SK-N-SH (cell line): ENCODE data around the gene PGK2. TPM values are rescaled to one million over a fixed set of nuclear protein-coding genes. Genes with fewer than 3 reads are reported as not detected.

Experiments used
- CTCF ChIA-PET: fragments of 300-600, 350-600 bp; formaldehyde crosslinking; extraction: SDS; loops from one replicate; lab custom pipeline; 2021; lab: Yijun Ruan, JAX
- POLR2A ChIA-PET: fragments of 350-600 bp; sonication (Branson Sonifier 250); formaldehyde crosslinking; extraction: SDS; loops from one replicate; lab custom pipeline; 2020; ENCODE audit warnings: antibody characterized with exemption, inconsistent platforms; lab: Yijun Ruan, JAX
- DNase-seq: peaks from one replicate; pipeline ENCODE4 v3.0.0; 2012
- H2AFZ ChIP-seq: fragments of 200-600 bp; sonication (generic); 2 replicates; pipeline ENCODE4 v1.8.1; 2016; ENCODE audit warnings: antibody characterized with exemption, mild to moderate bottlenecking, low read depth
- H3F3A ChIP-seq: fragments of 200-600 bp; sonication (generic); replicated peaks from 2 replicates; pipeline ENCODE3; 2016; ENCODE audit warnings: antibody characterized with exemption, mild to moderate bottlenecking; ENCODE audit not compliant: insufficient read depth
- H3K27ac ChIP-seq, 2 experiments: fragments of 200-500 bp in 1 of 2; fragments of 200-600 bp in 1 of 2; sonication (Bioruptor generic) in 1 of 2; sonication (generic), shearing (Covaris generic) in 1 of 2; 2 replicates each; pipeline versions ENCODE4 v1.5.1 to v1.6.1; 2014 to 2016; ENCODE audit warnings: low read depth in 2 of 2, inconsistent platforms in 1 of 2, low read length in 1 of 2, mild to moderate bottlenecking in 1 of 2, mixed read lengths in 1 of 2
- H3K27me3 ChIP-seq: fragments of 200-600 bp; sonication (generic), shearing (Covaris generic); 2 replicates; pipeline ENCODE4 v1.6.1; 2016; ENCODE audit warnings: mixed run types; ENCODE audit not compliant: insufficient read depth
- H3K36me3 ChIP-seq, 2 experiments: fragments of 200-500 bp in 1 of 2; fragments of 200-600 bp in 1 of 2; sonication (Bioruptor generic) in 1 of 2; sonication (generic) in 1 of 2; replicated peaks in 1 of 2; 2 replicates each; pipeline versions ENCODE3 to v1.5.1; 2014 to 2016; ENCODE audit warnings: low read length in 1 of 2, mild to moderate bottlenecking in 1 of 2; ENCODE audit not compliant: insufficient read depth in 2 of 2, control insufficient read depth in 1 of 2
- H3K4me1 ChIP-seq, 2 experiments: fragments of 200-500 bp in 1 of 2; fragments of 200-600 bp in 1 of 2; sonication (Bioruptor generic) in 1 of 2; sonication (generic), shearing (Covaris generic) in 1 of 2; 2 replicates each; pipeline versions ENCODE4 v1.5.1 to v1.6.1; 2014 to 2016; ENCODE audit warnings: low read depth in 1 of 2, low read length in 1 of 2, mixed run types in 1 of 2; ENCODE audit not compliant: insufficient read depth in 2 of 2, control insufficient read depth in 1 of 2
- H3K4me2 ChIP-seq: fragments of 200-600 bp; sonication (generic), shearing (Covaris generic); 2 replicates; pipeline ENCODE4 v1.6.1; 2017; ENCODE audit warnings: mixed run types
- H3K4me3 ChIP-seq, 2 experiments: fragments of 200-500 bp in 1 of 2; fragments of 200-600 bp in 1 of 2; sonication (Bioruptor generic) in 1 of 2; sonication (generic), shearing (Covaris generic) in 1 of 2; 2 replicates each; pipeline versions ENCODE4 v1.5.1 to v1.8.1; 2014 to 2016; ENCODE audit warnings: low read depth in 2 of 2, inconsistent platforms in 1 of 2, low read length in 1 of 2, mild to moderate bottlenecking in 1 of 2, mixed read lengths in 1 of 2, moderate library complexity in 1 of 2
- H3K79me2 ChIP-seq: fragments of 200-600 bp; sonication (generic); 2 replicates; pipeline ENCODE4 v1.8.1; 2017; ENCODE audit warnings: mild to moderate bottlenecking; ENCODE audit not compliant: insufficient read depth
- H3K9ac ChIP-seq: fragments of 200-600 bp; sonication (generic); 2 replicates; pipeline ENCODE4 v1.6.1; 2017; ENCODE audit warnings: mixed run types
- H3K9me2 ChIP-seq: fragments of 200-600 bp; sonication (generic); 2 replicates; pipeline ENCODE4 v1.6.1; 2017; ENCODE audit warnings: mixed run types
- H3K9me3 ChIP-seq: fragments of 200-600 bp; sonication (generic); 2 replicates; pipeline ENCODE4 v1.6.1; 2017; ENCODE audit warnings: mixed run types, mild to moderate bottlenecking, moderate library complexity
- H4K20me1 ChIP-seq: fragments of 200-600 bp; sonication (generic); 2 replicates; pipeline ENCODE4 v1.6.1; 2017; ENCODE audit warnings: mild to moderate bottlenecking, mixed run types; ENCODE audit not compliant: insufficient read depth
- CTCF ChIP-seq: fragments of 200-600 bp; sonication (generic); IDR thresholded peaks from 2 replicates; pipeline ENCODE4 v1.6.1; 2017; ENCODE audit warnings: antibody characterized with exemption, mild to moderate bottlenecking, moderate library complexity
- ELF1 ChIP-seq: IDR thresholded peaks from 2 replicates; pipeline ENCODE4 v1.4.0; 2012
- EZH2phosphoT487 ChIP-seq: fragments of 200-600 bp; sonication (generic); IDR thresholded peaks from 2 replicates; pipeline ENCODE4 v1.6.1; 2017; ENCODE audit warnings: low read depth, mixed run types, mild to moderate bottlenecking, antibody characterized with exemption, moderate library complexity, borderline replicate concordance
- FOSL2 ChIP-seq: IDR thresholded peaks from 2 replicates; pipeline ENCODE4 v1.4.0; 2012; ENCODE audit warnings: low read depth, mild to moderate bottlenecking, moderate library complexity, borderline replicate concordance
- FOXM1 ChIP-seq: IDR thresholded peaks from 2 replicates; pipeline ENCODE4 v1.4.0; 2012; ENCODE audit warnings: low read depth, mild to moderate bottlenecking
- IRF3 ChIP-seq: fragments of 150-350 bp; IDR thresholded peaks from 2 replicates; pipeline ENCODE4 v1.6.1; 2016; ENCODE audit warnings: mild to moderate bottlenecking, low read depth, low read length
- MEF2A ChIP-seq: IDR thresholded peaks from 2 replicates; pipeline ENCODE4 v1.4.0; 2012; ENCODE audit warnings: low read depth, borderline replicate concordance
- NFIC ChIP-seq: IDR thresholded peaks from 2 replicates; pipeline ENCODE4 v1.4.0; 2012; ENCODE audit warnings: borderline replicate concordance
- RCOR1 ChIP-seq: fragments of 150-350 bp; IDR thresholded peaks from 2 replicates; pipeline ENCODE4 v1.6.1; 2017; ENCODE audit warnings: antibody characterized with exemption, low read length
- REST ChIP-seq: IDR thresholded peaks from 2 replicates; pipeline ENCODE4 v1.6.1; 2012; ENCODE audit warnings: mild to moderate bottlenecking, low read depth, low read length, moderate library complexity
- TAF1 ChIP-seq: IDR thresholded peaks from 2 replicates; pipeline ENCODE4 v1.6.1; 2012; ENCODE audit warnings: low read depth, mild to moderate bottlenecking, low read length, moderate library complexity, borderline replicate concordance
- TEAD4 ChIP-seq: IDR thresholded peaks from 2 replicates; pipeline ENCODE4 v1.4.0; 2012; ENCODE audit warnings: mild to moderate bottlenecking, borderline replicate concordance; ENCODE audit not compliant: insufficient read depth
- USF1 ChIP-seq: IDR thresholded peaks from 2 replicates; pipeline ENCODE4 v1.4.0; 2012; ENCODE audit warnings: low read depth, borderline replicate concordance
- YY1 ChIP-seq: IDR thresholded peaks from 2 replicates; pipeline ENCODE4 v1.4.0; 2012; ENCODE audit warnings: low read depth, mild to moderate bottlenecking
- ZBTB33 ChIP-seq: IDR thresholded peaks from 2 replicates; pipeline ENCODE4 v1.4.0; 2012; ENCODE audit warnings: low read depth, borderline replicate concordance
- WGBS: methylation state at CpG from one replicate; pipeline ENCODE4 v1.1.6; 2017; ENCODE audit warnings: low lambda C conversion rate; 5-methylcytosine and 5-hydroxymethylcytosine counted together
- polyA plus RNA-seq, 3 experiments: library from polyadenylated mRNA; depleted of rRNA; stranded (reverse); fragments of >200 nt; gene quantifications; 2 replicates each; pipeline ENCODE4 v1.2.3, GENCODE V29; 2012

The PGK2 gene
- polyA plus RNA-seq, 1 of the 3 experiments (the other 2 are of a cell fraction) = not detected

- ChIA-PET POLR2A (no interaction called here), CTCF (no interaction called here)
- H3K4me2 ChIP-seq = no peak overlapping the region
- DNase-seq = no peak
- TF ChIP-seq ELF1 = no peak
- TF ChIP-seq ZBTB33 = no peak
- no peak for TF ChIP-seq IRF3
- no peak for TF ChIP-seq EZH2phosphoT487
- TF ChIP-seq YY1 = no peak
- no peak for TF ChIP-seq NFIC
- TF ChIP-seq TAF1 = no peak
- no peak for TF ChIP-seq FOXM1
- H3K27me3 ChIP-seq = no peaks in the 10 kb centered on the region
- no peak overlapping the region for H2AFZ ChIP-seq
- H3K4me1 ChIP-seq = no peaks in the 10 kb centered on the region
- H4K20me1 ChIP-seq = no peaks in the 10 kb centered on the region
- no peaks in the 10 kb centered on the region for H3K9me3 ChIP-seq
- H3F3A ChIP-seq = no peaks in the 10 kb centered on the region
- no peaks in the 10 kb centered on the region for H3K9me2 ChIP-seq
- no peak overlapping the region for H3K27ac ChIP-seq
- H3K79me2 ChIP-seq = no peaks in the 10 kb centered on the region
- no peaks in the 10 kb centered on the region for H3K36me3 ChIP-seq
- H3K4me3 ChIP-seq = no peak overlapping the region
- H3K9ac ChIP-seq = no peak overlapping the region
Measured at GRCh38 chr6:49784272-49784671, 2.8 kb downstream of the PGK2 start.

- Histone ChIP-seq H3K9me2 (no peaks in the 10 kb centered on the region), H4K20me1 (no peaks in the 10 kb centered on the region), H3K9me3 (no peaks in the 10 kb centered on the region), H3K79me2 (no peaks in the 10 kb centered on the region), H2AFZ (no peak overlapping the region), H3K4me2 (no peak overlapping the region), H3K36me3 (no peaks in the 10 kb centered on the region), H3K4me3 (no peak overlapping the region), H3K9ac (no peak overlapping the region), H3K27me3 (no peaks in the 10 kb centered on the region), H3K27ac (no peak overlapping the region), H3K4me1 (no peaks in the 10 kb centered on the region), H3F3A (no peaks in the 10 kb centered on the region)
- POLR2A ChIA-PET = no interaction called here
- WGBS = 17% methylated on average over 7 of the region's 7 CpGs
- no peak for TF ChIP-seq TAF1
- TF ChIP-seq NFIC = no peak
- no peak for TF ChIP-seq ELF1
- no peak for TF ChIP-seq REST
- no peak for TF ChIP-seq USF1
- no peak for TF ChIP-seq CTCF
- TF ChIP-seq MEF2A = no peak
- TF ChIP-seq TEAD4 = no peak
- TF ChIP-seq RCOR1 = no peak
- TF ChIP-seq FOSL2 = no peak
- DNase-seq = no peak
- CTCF ChIA-PET = no interaction called here
Measured at GRCh38 chr6:49782725-49783124, 4.4 kb downstream of the PGK2 start.
